ENCODE results near the gene LYPD1.

LYPD1 gene

DNA sequence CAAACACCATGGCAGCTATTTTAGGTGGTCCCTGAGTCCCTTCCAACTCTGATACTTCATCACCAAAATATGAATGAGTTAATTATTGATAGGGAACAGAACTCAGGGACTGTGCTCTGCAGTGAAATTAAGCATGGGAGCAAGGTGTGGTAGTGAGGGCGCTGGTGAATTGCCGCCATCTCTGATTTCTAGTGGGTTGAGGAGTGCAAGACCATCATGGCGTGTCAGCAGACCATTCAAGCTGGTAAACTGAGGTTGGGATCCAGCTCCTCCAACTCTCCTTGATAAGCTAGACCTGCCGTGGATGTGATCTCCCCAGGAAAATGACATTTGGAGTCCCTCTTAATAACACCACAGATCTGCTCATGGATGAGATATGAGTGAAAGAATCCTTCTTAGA lies 70.4 kb downstream of the LYPD1 start:
- no peak overlapping the region for H3K9ac ChIP-seq (ENCODE audit: low read depth, low read length)
- H3K9me3 ChIP-seq (ENCODE audit: insufficient read depth, low read depth, low read length), result peaks cover 3% of the 10 kb centered on the region
- no peak overlapping the region for H3K27ac ChIP-seq (ENCODE audit: low read length)
- H3K4me3 ChIP-seq (ENCODE audit: low read length), result no peak overlapping the region
- no peaks in the 10 kb centered on the region for H3K27me3 ChIP-seq (ENCODE audit: insufficient read depth, low read length)
- H3K36me3 ChIP-seq (ENCODE audit: insufficient read depth, low read depth, low read length), result no peaks in the 10 kb centered on the region
- H3K4me1 ChIP-seq (ENCODE audit: insufficient read depth, low read length), result no peaks in the 10 kb centered on the region; the same call in 1 of the 2 replicates

DNA sequence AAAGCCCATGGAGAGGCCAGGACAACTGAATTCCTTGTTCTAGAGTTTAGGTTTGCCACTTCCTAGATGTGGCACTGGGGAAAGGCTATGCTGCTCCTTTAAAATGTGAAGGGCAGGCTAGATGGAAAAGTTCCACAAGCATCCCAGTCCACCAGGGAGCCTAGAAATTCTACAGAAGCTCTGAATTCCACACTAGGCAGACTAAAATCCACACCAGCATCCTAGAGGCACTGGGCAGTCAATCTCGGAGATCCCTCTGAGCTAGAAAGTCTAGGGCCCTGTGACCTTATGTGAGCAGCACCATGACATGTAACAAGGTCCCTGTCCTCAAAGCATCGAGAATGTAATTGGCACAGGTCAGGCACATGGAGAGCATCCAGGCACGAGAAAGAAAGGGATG lies 71.5 kb downstream of the LYPD1 start:
- no peaks in the 10 kb centered on the region for H3K4me1 ChIP-seq (ENCODE audit: insufficient read depth, low read length)
- no peak overlapping the region for H3K4me3 ChIP-seq (ENCODE audit: low read length)
- H3K36me3 ChIP-seq (ENCODE audit: insufficient read depth, low read depth, low read length), result no peaks in the 10 kb centered on the region
- H3K27me3 ChIP-seq (ENCODE audit: insufficient read depth, low read length), result no peaks in the 10 kb centered on the region
- no peak overlapping the region for H3K9ac ChIP-seq (ENCODE audit: low read depth, low read length)
- peaks cover 3% of the 10 kb centered on the region for H3K9me3 ChIP-seq (ENCODE audit: insufficient read depth, low read depth, low read length)
- no peak overlapping the region for H3K27ac ChIP-seq (ENCODE audit: low read length)

DNA sequence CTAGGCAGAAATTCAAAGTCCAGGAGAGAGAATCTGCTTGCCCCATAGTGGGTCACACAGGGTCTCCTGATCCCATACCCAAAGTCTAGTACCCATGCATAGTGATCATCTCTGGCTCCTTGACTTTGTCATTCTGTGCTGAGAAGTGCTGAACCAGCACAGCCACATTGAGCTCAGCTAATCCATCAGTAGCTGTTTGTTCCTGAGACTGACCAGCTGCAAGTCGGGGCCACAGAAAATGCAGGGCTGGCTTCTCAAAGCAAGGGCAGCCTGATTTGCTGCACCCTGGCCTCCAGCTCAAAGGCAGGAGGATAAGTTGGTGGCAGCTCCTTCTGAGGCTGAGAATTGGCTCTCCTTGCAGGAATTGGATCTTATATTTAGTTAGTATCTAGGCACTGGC lies 72.2 kb downstream of the LYPD1 start:
- no peak overlapping the region for H3K4me3 ChIP-seq (ENCODE audit: low read length)

DNA sequence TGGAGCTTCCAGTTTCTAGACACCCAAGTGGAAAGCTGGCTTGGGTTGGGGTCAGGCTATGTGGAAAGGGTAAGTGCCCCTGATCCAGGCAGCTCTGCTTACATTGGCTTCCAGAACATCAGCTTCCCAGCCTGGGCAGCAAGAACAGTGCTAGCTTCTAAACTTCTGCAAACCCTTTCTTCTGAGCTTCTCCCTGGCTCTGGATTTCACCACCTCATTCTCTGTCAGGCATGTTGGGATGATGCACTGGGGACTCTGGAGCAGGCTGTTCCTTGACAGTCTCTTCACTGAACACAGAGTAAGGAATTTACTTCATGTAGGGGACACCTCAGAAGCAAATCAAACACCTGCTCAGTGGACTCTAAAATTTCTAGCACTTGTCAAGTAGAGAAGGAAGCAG lies 72.8 kb downstream of the LYPD1 start:
- Histone ChIP-seq H3K9ac (ENCODE audit: low read depth, low read length) (no peak overlapping the region), H3K9me3 (ENCODE audit: insufficient read depth, low read depth, low read length) (peaks cover 3% of the 10 kb centered on the region)

More for the DNA sequence above, 72.2 kb downstream of the LYPD1 start:
- Histone ChIP-seq H3K36me3 (ENCODE audit: insufficient read depth, low read depth, low read length) (no peaks in the 10 kb centered on the region), H3K4me1 (ENCODE audit: insufficient read depth, low read length) (no peaks in the 10 kb centered on the region), H3K9ac (ENCODE audit: low read depth, low read length) (no peak overlapping the region), H3K27ac (ENCODE audit: low read length) (no peak overlapping the region), H3K27me3 (ENCODE audit: insufficient read depth, low read length) (no peaks in the 10 kb centered on the region), H3K9me3 (ENCODE audit: insufficient read depth, low read depth, low read length) (peaks cover 3% of the 10 kb centered on the region)

DNA sequence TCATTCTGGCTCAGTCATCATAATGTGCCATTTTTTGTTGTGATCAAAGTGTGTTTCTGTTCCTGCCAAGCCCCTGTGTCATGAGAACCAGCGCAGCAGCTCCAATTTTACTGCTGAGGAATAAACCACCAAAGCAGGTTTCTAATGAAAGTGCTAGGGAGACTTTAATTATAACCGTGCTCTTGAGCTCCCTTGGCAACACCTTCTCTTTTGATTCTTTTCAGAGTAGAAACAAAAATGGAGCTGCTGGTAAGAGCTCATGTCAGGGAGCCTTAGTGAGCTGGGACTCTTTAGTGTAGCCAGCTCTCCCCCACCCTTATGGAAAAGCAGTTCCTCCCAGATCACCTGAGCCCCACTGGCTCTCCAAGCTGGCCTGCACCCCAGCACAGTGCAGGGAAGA lies 74.3 kb downstream of the LYPD1 start:
- Histone ChIP-seq H3K9ac (ENCODE audit: low read depth, low read length) (no peak overlapping the region), H3K9me3 (ENCODE audit: insufficient read depth, low read depth, low read length) (peaks cover 3% of the 10 kb centered on the region), H3K27ac (ENCODE audit: low read length) (no peak overlapping the region), H3K27me3 (ENCODE audit: insufficient read depth, low read length) (no peaks in the 10 kb centered on the region), H3K4me3 (ENCODE audit: low read length) (no peak overlapping the region), H3K36me3 (ENCODE audit: insufficient read depth, low read depth, low read length) (no peaks in the 10 kb centered on the region), H3K4me1 (ENCODE audit: insufficient read depth, low read length) (no peaks in the 10 kb centered on the region)

More for the DNA sequence above, 72.8 kb downstream of the LYPD1 start:
- Histone ChIP-seq H3K4me1 (ENCODE audit: insufficient read depth, low read length) (no peaks in the 10 kb centered on the region), H3K4me3 (ENCODE audit: low read length) (no peak overlapping the region), H3K36me3 (ENCODE audit: insufficient read depth, low read depth, low read length) (no peaks in the 10 kb centered on the region), H3K27ac (ENCODE audit: low read length) (no peak overlapping the region), H3K27me3 (ENCODE audit: insufficient read depth, low read length) (no peaks in the 10 kb centered on the region)

DNA sequence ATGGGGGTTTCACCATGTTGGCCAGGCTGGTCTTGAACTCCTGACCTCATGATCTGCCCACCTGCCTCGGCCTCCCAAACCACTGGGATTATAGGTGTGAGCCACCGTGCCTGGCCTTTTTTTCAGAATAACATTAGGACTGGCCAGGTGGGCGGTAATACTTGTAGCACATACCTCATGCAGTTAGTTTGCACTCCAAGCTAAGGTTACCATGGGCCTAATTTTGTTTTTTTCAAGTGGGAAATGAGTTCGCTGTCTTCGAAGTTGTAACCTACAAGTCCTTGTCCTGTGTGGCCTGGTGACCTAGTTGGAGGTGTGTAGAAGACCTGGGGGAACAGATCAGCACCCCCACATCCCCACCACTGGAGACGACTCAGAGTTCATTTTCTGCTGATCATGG lies 74.8 kb downstream of the LYPD1 start:
- Histone ChIP-seq H3K9me3 (ENCODE audit: insufficient read depth, low read depth, low read length) (peaks cover 3% of the 10 kb centered on the region), H3K9ac (ENCODE audit: low read depth, low read length) (no peak overlapping the region), H3K36me3 (ENCODE audit: insufficient read depth, low read depth, low read length) (no peaks in the 10 kb centered on the region), H3K27me3 (ENCODE audit: insufficient read depth, low read length) (no peaks in the 10 kb centered on the region; the same call in 1 of the 2 replicates), H3K4me3 (ENCODE audit: low read length) (no peak overlapping the region), H3K27ac (ENCODE audit: low read length) (no peak overlapping the region), H3K4me1 (ENCODE audit: insufficient read depth, low read length) (peaks cover 4% of the 10 kb centered on the region; the same call in 1 of the 2 replicates)

Data from iPS-20b (cell line).